HL-60 (cell line): ENCODE data around the gene TMPRSS12.

Experiments
- CTCF ChIP-seq: IDR thresholded peaks from one replicate; pipeline ENCODE4 v1.5.1; 2011; ENCODE audit warnings: low read length, control low read depth, inconsistent platforms; ENCODE audit not compliant: insufficient read depth
- GABPA ChIP-seq: IDR thresholded peaks from 2 replicates; pipeline ENCODE4 v1.6.1; 2012; ENCODE audit warnings: low read depth
- POLR2AphosphoS5 ChIP-seq: IDR thresholded peaks from 2 replicates; pipeline ENCODE4 v1.6.1; 2012; ENCODE audit warnings: low read depth
- REST ChIP-seq: IDR thresholded peaks from 2 replicates; pipeline ENCODE4 v1.6.1; 2012; ENCODE audit warnings: low read depth; ENCODE audit not compliant: insufficient replicate concordance
- SPI1 ChIP-seq: IDR thresholded peaks from 2 replicates; pipeline ENCODE4 v1.6.1; 2012; ENCODE audit warnings: low read depth, mild to moderate bottlenecking, borderline replicate concordance

- TF ChIP-seq POLR2AphosphoS5 (no peak), CTCF (no peak), REST (no peak), GABPA (no peak), SPI1 (no peak)
These were observed 20.6 kb upstream of the TMPRSS12 start for GRCh38 chr12:50822082-50822481.
